Measurements from ENCODE around the gene IRF9.

The IRF9 gene

DNA sequence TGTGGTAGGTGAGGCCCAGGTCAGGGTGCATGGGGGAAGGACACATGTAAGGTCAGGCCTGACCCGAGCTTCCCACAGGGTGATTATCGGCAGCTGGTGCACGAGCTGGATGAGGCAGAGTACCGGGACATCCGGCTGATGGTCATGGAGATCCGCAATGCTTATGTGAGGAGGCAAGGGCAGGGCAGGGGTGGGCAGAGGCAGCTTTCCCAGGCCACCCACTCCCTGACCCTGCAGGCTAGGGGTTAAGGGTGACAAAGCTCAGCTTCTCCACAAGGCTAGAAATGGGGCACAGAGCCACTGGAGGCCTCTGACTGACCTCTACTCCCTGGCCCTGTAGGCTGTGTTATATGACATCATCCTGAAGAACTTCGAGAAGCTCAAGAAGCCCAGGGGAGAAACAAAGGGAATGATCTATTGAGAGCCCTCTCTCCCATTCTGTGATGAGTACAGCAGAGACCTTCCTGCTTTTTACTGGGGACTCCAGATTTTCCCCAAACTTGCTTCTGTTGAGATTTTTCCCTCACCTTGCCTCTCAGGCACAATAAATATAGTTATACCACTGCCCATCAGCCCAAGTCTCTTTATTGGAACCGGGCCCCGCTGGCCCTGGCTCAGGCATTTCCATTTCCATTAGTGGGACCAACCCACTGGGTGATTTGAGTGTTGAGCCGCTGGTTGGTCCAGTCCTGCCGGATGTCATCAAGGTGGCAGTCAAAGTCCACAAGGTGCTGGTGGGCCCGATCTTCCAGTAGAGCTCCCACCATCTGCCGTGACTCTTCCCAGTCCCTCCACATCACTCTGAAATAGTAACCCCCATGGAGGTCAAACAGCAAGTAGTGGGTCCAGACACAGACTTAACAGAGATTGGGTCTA is 22.4 kb upstream of the IRF9 start:
- DNase-seq (ENCODE audit: extremely low read depth, low read depth), result no peak
- TF ChIP-seq, protein P1, sequence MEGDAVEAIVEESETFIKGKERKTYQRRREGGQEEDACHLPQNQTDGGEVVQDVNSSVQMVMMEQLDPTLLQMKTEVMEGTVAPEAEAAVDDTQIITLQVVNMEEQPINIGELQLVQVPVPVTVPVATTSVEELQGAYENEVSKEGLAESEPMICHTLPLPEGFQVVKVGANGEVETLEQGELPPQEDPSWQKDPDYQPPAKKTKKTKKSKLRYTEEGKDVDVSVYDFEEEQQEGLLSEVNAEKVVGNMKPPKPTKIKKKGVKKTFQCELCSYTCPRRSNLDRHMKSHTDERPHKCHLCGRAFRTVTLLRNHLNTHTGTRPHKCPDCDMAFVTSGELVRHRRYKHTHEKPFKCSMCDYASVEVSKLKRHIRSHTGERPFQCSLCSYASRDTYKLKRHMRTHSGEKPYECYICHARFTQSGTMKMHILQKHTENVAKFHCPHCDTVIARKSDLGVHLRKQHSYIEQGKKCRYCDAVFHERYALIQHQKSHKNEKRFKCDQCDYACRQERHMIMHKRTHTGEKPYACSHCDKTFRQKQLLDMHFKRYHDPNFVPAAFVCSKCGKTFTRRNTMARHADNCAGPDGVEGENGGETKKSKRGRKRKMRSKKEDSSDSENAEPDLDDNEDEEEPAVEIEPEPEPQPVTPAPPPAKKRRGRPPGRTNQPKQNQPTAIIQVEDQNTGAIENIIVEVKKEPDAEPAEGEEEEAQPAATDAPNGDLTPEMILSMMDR (IDR thresholded peaks at IDR 0.05; ENCODE audit: low read depth, low read length), result no peak

DNA sequence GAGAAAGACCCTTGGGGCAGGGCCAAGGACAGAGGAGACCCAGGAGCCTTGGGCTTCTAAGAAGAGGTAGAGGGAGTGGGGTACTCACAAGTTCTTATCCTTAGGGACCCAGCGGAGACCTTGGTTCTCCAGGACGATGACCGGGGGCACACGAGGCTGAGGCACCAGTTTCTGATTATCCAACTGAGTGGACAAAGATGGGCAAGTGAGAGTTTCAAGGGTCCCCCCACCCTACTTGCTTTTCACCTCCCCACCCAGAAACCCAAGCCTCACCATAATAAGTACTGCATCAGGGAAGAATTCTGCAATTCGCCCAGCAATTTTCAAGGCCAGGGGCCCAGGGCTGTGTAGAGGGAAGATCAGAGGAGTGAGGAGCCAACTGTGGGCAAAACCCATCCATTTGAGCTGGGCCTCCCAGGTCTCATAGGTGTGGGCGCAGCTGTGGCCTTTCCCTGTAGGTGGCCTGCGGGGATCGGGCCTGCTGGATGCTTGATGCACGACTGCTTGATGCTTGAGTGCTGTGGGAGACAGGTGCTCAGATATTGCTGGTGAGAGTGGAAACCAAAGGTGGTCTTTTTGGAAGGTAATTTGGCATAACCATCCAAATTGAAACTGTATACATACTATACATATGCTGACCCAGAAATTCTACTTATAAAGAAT is 21.7 kb upstream of the IRF9 start:
- DNase-seq (ENCODE audit: extremely low read depth, low read depth), result no peak
- TF ChIP-seq, protein P1 (IDR thresholded peaks at IDR 0.05; ENCODE audit: low read depth, low read length), result no peak

DNA sequence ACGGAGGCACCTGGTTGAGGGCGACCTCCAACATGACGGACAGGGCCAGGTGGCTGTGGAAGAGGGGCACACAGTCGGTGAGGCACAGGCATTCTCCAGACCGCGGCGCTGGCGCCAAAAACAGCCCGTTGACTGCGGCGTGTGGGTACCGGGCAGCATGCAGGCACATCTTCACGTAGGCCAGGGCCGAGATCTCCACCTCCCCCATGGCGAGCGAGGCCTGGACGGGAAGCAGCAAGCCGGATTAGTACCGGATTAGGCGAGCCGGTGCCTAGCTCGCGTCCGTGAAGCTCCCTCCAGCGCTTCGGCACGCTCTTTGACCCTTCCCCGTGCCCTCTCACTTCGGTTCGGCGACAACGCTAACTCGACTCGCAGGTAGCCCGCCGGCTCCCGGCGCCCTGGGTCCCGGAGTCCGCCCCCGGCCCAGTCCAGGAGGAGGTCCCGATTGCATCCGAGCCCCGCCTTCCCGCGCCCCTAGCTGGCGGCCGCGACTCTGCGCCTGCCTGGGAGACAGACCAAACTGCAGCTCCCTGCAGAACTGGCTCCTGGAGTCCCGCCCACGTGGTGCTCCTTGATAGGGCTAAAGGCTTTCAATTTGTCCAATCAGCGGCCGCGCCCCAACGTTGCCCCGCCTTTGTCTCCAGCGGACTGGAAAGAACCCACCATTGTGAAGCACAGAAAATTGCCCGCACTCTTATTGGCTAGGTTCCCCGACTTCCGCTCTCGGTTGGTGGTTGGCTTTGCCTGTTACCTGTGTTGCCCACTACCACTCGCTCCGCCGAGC is 19.8 kb upstream of the IRF9 start, which contains the start of gene EMC9:
Gene EMC9, minus strand, starts transcription at position 495 of the 784 bp plus-strand sequence. Its CDS starts 287 bp downstream, at position 208.
- TF ChIP-seq, protein P1 (IDR thresholded peaks at IDR 0.05; ENCODE audit: low read depth, low read length), result peak; percentile 33
- peak; percentile 96 for DNase-seq (ENCODE audit: extremely low read depth, low read depth)

DNA sequence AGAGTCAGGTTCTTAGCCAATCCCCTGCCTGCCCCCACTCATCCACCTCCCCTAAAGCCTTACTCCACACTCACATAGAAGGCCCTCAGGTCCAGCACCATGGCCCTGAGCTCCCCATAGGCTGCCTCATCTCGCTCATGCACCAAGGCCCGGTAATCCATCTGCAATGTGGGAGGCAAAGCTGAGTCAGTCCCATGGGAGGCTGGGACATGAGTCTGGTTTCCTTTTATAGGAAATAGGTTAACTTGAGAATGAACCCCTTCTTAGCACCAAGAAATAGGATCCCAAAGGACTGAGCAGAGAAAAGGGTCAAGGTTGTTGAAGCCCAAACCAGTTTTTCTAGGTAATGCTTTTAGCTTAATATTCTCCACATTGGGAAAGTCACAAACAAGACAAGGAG is 17.6 kb upstream of the IRF9 start:
- no peak for DNase-seq (ENCODE audit: extremely low read depth, low read depth)
- TF ChIP-seq, protein P1 (IDR thresholded peaks at IDR 0.05; ENCODE audit: low read depth, low read length), result no peak

DNA sequence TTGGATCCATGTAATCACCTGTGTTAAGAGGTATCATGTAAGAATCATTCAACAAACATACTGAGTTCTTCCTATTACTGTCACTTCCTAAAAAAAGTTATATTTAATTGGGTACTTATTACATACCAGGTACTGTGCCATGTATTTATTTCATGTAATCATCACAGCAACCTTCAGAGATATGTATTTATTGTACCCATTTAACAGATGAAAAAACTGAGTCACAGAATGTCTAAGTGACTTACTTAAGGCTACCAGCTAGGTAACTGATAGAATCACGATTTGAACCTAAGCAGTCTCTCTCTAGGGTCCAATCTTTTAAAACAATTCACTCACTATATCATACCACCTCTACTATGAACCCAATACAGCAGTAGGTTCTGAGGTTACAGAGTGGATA is 16.6 kb upstream of the IRF9 start:
- no peak for DNase-seq (ENCODE audit: extremely low read depth, low read depth)
- TF ChIP-seq, protein P1 (IDR thresholded peaks at IDR 0.05; ENCODE audit: low read depth, low read length), result no peak

DNA sequence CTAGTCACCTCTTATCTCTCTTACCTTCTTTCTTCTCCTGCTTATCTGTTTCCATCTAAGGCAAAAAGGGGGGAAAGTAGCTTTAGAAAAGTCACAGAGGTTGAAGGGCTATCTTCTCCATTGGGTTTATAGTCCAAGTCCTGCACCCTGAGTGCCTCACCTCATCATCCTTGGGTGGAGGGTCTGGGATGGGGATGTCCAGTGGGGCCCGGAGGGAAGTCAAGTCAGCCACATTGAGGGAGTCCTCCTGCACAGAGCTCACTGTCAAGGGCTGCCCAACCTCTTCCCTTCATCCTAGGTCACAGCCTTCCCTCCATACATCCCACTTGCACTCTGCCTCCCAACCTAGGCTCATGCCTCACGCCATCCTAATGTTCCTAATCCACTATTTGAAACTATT is 15.8 kb upstream of the IRF9 start:
- DNase-seq (ENCODE audit: extremely low read depth, low read depth), result no peak

More for the DNA sequence above, 15.8 kb upstream of the IRF9 start:
- TF ChIP-seq, protein P1 (IDR thresholded peaks at IDR 0.05; ENCODE audit: low read depth, low read length), result no peak

Data from AG09319 (cell line).